Prostate gland (tissue), 2 donors: ENCODE data around the gene PHKB. TPM values are rescaled to one million over a fixed set of nuclear protein-coding genes. Genes with fewer than 3 reads are reported as not detected.

Experiments used
- DNase-seq: peaks from one replicate; pipeline ENCODE4 v3.0.0-alpha.2; 2019; ENCODE audit warnings: low spot score
- H3K27ac ChIP-seq, 2 donors: fragments of 200-600 bp; sonication (generic); 2 replicates each; pipeline ENCODE4 v1.5.1; 2017 to 2019
- H3K27me3 ChIP-seq: fragments of 200-600 bp; sonication (generic); replicated peaks from 2 replicates; pipeline ENCODE4 v1.5.1; 2019; ENCODE audit not compliant: insufficient read depth
- H3K36me3 ChIP-seq, 2 donors: fragments of 200-600 bp; sonication (generic); 1 replicate in 1 of 2; 2 replicates in 1 of 2; pipeline versions ENCODE4 v1.5.1 to v1.8.1; 2017 to 2019
- H3K4me1 ChIP-seq: fragments of 200-600 bp; sonication (generic); replicated peaks from 2 replicates; pipeline ENCODE4 v1.5.1; 2019
- H3K4me3 ChIP-seq, 2 donors: fragments of 200-600 bp; sonication (generic); 2 replicates each; pipeline ENCODE4 v1.5.1; 2017 to 2019
- H3K9me3 ChIP-seq: fragments of 200-600 bp; sonication (generic); 2 replicates; pipeline ENCODE4 v1.5.1; 2017
- CTCF ChIP-seq, 4 experiments: fragments of 200-600 bp in 2 of 4; fragments of 450-650 bp in 2 of 4; sonication (generic) in 2 of 4; IDR thresholded peaks; 1 replicate in 3 of 4; 2 replicates in 1 of 4; pipeline ENCODE4 v1.5.1; 2016 to 2019; ENCODE audit warnings: antibody characterized with exemption in 4 of 4, mild to moderate bottlenecking in 2 of 4, moderate library complexity in 2 of 4
- POLR2A ChIP-seq: fragments of 450-650 bp; IDR thresholded peaks from one replicate; pipeline ENCODE4 v1.6.1; 2016; ENCODE audit warnings: antibody characterized with exemption, mild to moderate bottlenecking
- POLR2AphosphoS5 ChIP-seq: sonication (generic); formaldehyde crosslinking; IDR thresholded peaks from one replicate; pipeline ENCODE4 v1.6.1; 2017; ENCODE audit warnings: antibody characterized with exemption
- WGBS: methylation state at CpG from one replicate; pipeline ENCODE4 v1.1.5; 2018; 5-methylcytosine and 5-hydroxymethylcytosine counted together
- intact Hi-C: fragments of 100-400 bp; cut with DNase I; formaldehyde crosslinking; loops from one replicate; pipeline ENCODE4 v1.14.2; 2022
- total RNA-seq, 2 donors: library from RNA; depleted of rRNA; stranded (reverse); fragments of >200 nt; gene quantifications; one replicate each; pipeline ENCODE4 v1.1.0, GENCODE V29; 2016

The PHKB gene
- total RNA-seq, 2 donors from 2014 or later: 70.1 to 93.7 TPM

GRCh38 chr16:47636501-47637099 is 175.5 kb downstream of the PHKB start:
- Histone ChIP-seq H3K27ac (no peak overlapping the region), H3K36me3 (no peaks in the 10 kb centered on the region), H3K4me3 (no peak overlapping the region), H3K4me1 (no peaks in the 10 kb centered on the region), H3K27me3 (no peaks in the 10 kb centered on the region), H3K9me3 (no peaks in the 10 kb centered on the region)
- no peak for TF ChIP-seq CTCF (IDR thresholded peaks at IDR 0.05)
- no peak for TF ChIP-seq POLR2A
- no peak for TF ChIP-seq POLR2AphosphoS5
- DNase-seq: no peak
- intact Hi-C loops: no loop called here
- 97% methylated on average over 13 of the region's 13 CpGs for WGBS

- intact Hi-C loops: no loop called here
- no peaks in the 10 kb centered on the region for H3K27me3 ChIP-seq
- no peaks in the 10 kb centered on the region for H3K4me1 ChIP-seq
- H3K36me3 ChIP-seq: no peaks in the 10 kb centered on the region
- no peak overlapping the region for H3K4me3 ChIP-seq
- no peaks in the 10 kb centered on the region for H3K9me3 ChIP-seq
- WGBS: 93% methylated on average over 1 of the region's 1 CpG
- no peak overlapping the region for H3K27ac ChIP-seq
- DNase-seq: no peak
- TF ChIP-seq POLR2A (no peak), CTCF (IDR thresholded peaks at IDR 0.05) (no peak), POLR2AphosphoS5 (no peak)
These were observed 177.0 kb downstream of the PHKB start for GRCh38 chr16:47638175-47638574.

GRCh38 chr16:47640661-47641060 is 179.5 kb downstream of the PHKB start:
- no peak overlapping the region for H3K4me3 ChIP-seq
- no peak for DNase-seq
- no peaks in the 10 kb centered on the region for H3K4me1 ChIP-seq
- no peaks in the 10 kb centered on the region for H3K27me3 ChIP-seq
- no peak overlapping the region for H3K27ac ChIP-seq
- intact Hi-C loops: no loop called here
- TF ChIP-seq CTCF (IDR thresholded peaks at IDR 0.05) (no peak), POLR2A (no peak), POLR2AphosphoS5 (no peak)
- no peaks in the 10 kb centered on the region for H3K36me3 ChIP-seq
- 94% methylated on average over 3 of the region's 3 CpGs for WGBS
- no peaks in the 10 kb centered on the region for H3K9me3 ChIP-seq

GRCh38 chr16:47643323-47644000 is 182.3 kb downstream of the PHKB start:
- H3K4me3 ChIP-seq: no peak overlapping the region
- H3K27ac ChIP-seq: no peak overlapping the region
- no peaks in the 10 kb centered on the region for H3K36me3 ChIP-seq
- intact Hi-C loops: no loop called here
- no peaks in the 10 kb centered on the region for H3K4me1 ChIP-seq
- no peaks in the 10 kb centered on the region for H3K9me3 ChIP-seq
- TF ChIP-seq POLR2A (no peak), CTCF (IDR thresholded peaks at IDR 0.05) (no peak), POLR2AphosphoS5 (no peak)
- 89% methylated on average over 4 of the region's 4 CpGs for WGBS
- no peaks in the 10 kb centered on the region for H3K27me3 ChIP-seq
- no peak for DNase-seq

GRCh38 chr16:47644166-47644565 is 183.0 kb downstream of the PHKB start:
- Histone ChIP-seq H3K36me3 (no peaks in the 10 kb centered on the region), H3K27me3 (no peaks in the 10 kb centered on the region), H3K9me3 (no peaks in the 10 kb centered on the region), H3K4me1 (no peaks in the 10 kb centered on the region), H3K4me3 (no peak overlapping the region), H3K27ac (no peak overlapping the region)
- 63% methylated on average over 2 of the region's 2 CpGs for WGBS
- no peak for DNase-seq
- intact Hi-C loops: no loop called here
- TF ChIP-seq POLR2AphosphoS5 (no peak), POLR2A (no peak), CTCF (IDR thresholded peaks at IDR 0.05) (no peak)
